ENCODE results near the gene KSR2.

KSR2 gene

DNA sequence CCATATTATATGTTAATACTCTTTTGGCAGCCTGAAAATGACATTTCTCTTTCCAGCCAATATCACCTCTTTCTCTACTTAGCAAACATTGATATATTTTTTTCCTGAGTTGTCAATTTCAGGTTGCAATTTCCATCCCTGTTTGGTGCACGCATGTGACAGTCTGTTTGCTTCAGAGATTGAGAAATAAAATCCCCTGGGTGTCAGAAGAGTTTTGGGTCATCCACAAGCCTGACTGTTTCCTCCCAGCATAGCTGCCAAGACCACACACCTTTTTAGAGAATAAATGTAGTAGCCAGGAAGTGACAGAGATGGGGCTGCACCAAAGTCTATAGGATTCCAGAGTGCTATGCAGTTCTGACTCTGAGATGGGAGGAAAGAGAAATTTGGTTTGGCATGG lies 462.5 kb downstream of the KSR2 start:
- Histone ChIP-seq H3K36me3 (no peaks in the 10 kb centered on the region), H3K4me1 (no peaks in the 10 kb centered on the region), H3K27ac (no peak overlapping the region), H3K4me3 (no peak overlapping the region), H3K9me3 (no peaks in the 10 kb centered on the region), H3K27me3 (no peaks in the 10 kb centered on the region)
- TF ChIP-seq, protein P1, sequence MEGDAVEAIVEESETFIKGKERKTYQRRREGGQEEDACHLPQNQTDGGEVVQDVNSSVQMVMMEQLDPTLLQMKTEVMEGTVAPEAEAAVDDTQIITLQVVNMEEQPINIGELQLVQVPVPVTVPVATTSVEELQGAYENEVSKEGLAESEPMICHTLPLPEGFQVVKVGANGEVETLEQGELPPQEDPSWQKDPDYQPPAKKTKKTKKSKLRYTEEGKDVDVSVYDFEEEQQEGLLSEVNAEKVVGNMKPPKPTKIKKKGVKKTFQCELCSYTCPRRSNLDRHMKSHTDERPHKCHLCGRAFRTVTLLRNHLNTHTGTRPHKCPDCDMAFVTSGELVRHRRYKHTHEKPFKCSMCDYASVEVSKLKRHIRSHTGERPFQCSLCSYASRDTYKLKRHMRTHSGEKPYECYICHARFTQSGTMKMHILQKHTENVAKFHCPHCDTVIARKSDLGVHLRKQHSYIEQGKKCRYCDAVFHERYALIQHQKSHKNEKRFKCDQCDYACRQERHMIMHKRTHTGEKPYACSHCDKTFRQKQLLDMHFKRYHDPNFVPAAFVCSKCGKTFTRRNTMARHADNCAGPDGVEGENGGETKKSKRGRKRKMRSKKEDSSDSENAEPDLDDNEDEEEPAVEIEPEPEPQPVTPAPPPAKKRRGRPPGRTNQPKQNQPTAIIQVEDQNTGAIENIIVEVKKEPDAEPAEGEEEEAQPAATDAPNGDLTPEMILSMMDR (IDR thresholded peaks at IDR 0.05) = no peak
- no peak for DNase-seq
- intact Hi-C loops (cut with DNase I; ENCODE audit: low total_unique reads) = no loop called here

DNA sequence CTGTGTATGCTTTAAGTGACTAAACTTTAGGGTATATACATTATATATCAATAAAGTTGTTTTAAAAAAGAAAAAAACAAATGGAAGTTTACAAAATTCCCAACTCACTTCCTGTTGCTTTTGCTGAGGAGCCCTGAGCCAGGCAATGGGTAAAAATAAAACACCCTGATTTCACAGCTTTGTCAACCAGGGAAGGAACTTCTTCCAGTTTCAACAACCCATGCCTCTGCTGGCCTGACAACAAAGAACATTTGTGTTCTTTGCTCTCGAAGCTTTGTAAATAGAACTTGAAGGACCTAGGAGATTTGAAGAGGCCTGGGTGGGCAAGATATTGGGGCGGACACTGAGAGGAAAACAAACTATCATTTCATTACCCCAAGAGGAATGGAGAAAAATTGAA lies 466.2 kb downstream of the KSR2 start:
- Histone ChIP-seq H3K4me1 (no peaks in the 10 kb centered on the region), H3K27ac (no peak overlapping the region), H3K27me3 (no peaks in the 10 kb centered on the region), H3K36me3 (no peaks in the 10 kb centered on the region), H3K4me3 (no peak overlapping the region), H3K9me3 (no peaks in the 10 kb centered on the region)
- DNase-seq = no peak
- intact Hi-C loops (cut with DNase I; ENCODE audit: low total_unique reads) = no loop called here
- TF ChIP-seq, protein P1 (IDR thresholded peaks at IDR 0.05) = no peak

DNA sequence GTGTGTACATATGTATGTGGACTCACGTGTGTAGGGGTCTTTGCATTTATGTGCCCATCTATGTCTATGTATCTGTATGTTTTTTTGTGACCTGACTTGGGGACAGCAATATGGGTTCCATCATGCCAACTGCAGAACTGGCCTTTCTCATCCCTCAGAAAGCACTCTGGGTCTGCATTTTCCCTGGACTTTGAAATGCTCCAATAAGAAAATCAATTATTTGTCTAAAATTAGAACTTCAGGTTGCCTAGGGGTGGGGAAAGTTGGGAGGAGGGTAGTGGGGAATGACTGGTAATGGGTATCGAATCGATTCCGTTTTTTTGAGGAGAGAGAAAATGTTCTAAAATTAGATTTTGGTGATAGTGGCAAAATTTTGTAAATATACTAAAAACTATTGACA lies 466.6 kb downstream of the KSR2 start:
- Histone ChIP-seq H3K27me3 (no peaks in the 10 kb centered on the region), H3K27ac (no peak overlapping the region), H3K4me1 (no peaks in the 10 kb centered on the region), H3K4me3 (no peak overlapping the region), H3K36me3 (no peaks in the 10 kb centered on the region), H3K9me3 (no peaks in the 10 kb centered on the region)
- DNase-seq = no peak
- TF ChIP-seq, protein P1 (IDR thresholded peaks at IDR 0.05) = no peak
- intact Hi-C loops (cut with DNase I; ENCODE audit: low total_unique reads) = no loop called here

DNA sequence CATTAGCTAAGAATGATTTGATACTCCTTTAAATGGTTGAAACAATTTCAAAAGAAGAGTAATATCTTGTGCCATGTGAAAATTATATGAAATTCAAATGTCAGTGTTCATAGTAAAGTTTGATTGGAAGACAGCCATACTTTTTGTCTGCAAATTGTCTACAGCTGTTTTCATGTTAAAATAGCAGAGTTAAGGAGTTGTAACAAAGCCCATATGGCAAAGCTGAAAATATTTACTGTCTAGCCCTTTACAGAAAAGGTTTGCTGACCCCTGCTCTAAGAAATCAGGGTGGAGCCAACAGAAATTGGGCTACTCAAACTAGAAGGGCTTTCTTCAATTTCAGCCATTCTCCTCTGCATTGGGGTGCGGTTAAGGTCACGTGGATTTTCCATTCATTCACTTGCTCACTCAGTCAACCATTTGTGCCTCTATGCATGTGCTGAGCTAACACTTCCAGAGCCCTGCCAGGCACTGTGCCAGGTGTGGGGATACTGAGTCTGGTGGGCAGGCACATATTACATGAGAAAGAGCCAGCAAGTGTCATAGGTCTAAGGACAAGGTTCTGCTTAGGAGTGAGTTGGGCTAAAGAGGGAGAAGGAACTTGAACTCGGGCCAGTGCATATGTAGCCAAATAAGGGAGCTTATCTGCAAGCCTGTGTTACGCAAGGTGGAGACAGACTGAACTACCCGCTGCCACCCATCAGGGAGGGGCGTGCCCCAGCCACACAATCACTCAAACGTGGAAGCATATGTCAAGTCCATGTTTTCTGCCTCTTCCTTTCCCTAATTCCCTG lies 467.5 kb downstream of the KSR2 start:
- Histone ChIP-seq H3K9me3 (no peaks in the 10 kb centered on the region), H3K4me1 (no peaks in the 10 kb centered on the region), H3K4me3 (no peak overlapping the region), H3K36me3 (no peaks in the 10 kb centered on the region), H3K27ac (no peak overlapping the region), H3K27me3 (no peaks in the 10 kb centered on the region)
- intact Hi-C loops (cut with DNase I; ENCODE audit: low total_unique reads) = no loop called here
- TF ChIP-seq, protein P1 (IDR thresholded peaks at IDR 0.05) = no peak
- no peak for DNase-seq

DNA sequence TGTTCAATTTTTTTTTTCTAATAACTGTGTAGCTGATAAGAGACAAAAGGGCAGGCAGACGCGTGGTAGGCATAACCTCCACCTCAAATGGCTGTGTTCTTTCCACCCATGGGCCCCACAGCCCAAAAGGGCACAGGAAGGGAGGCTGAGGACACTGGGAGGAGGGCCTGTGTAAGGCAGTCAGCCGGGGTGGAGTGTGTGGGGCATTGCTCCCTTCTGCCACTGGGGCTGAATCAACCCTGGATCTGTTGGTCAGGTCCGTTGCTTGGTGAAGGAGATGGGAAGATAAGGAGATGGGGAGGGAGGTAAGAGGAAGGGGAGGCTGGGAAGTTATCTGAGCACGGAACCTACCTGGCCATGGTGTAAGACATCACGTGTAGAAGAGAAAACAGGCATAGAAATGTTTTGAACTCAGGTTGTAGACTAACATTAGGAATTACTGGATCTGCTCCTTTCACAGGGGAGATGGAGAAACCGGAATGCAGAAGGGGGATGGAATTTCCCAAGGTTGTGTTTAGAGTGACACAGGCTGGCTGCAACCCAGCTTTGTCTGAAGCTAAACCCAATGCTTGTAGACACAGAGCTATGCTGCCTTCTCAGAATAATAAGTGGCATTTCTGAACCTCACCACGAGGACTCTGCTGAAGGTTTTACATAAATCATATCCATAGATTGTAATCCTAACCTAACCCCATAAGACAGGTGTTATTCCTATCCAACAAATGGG lies 468.9 kb downstream of the KSR2 start:
- no peak for DNase-seq
- Histone ChIP-seq H3K27ac (no peak overlapping the region), H3K4me1 (no peaks in the 10 kb centered on the region), H3K36me3 (no peaks in the 10 kb centered on the region), H3K27me3 (no peaks in the 10 kb centered on the region), H3K4me3 (no peak overlapping the region), H3K9me3 (no peaks in the 10 kb centered on the region)
- intact Hi-C loops (cut with DNase I; ENCODE audit: low total_unique reads) = no loop called here
- TF ChIP-seq, protein P1 (IDR thresholded peaks at IDR 0.05) = no peak
